Thymus (tissue), 11 donors: ENCODE measurements around the gene DCAKD. TPM values are rescaled to one million over a fixed set of nuclear protein-coding genes. Genes with fewer than 3 reads are reported as not detected.
A peak's percentile ranks its signal among the peaks of the same experiment; 100 is the strongest.

Experiments
- DNase-seq, 9 donors: peaks; one replicate each; pipeline ENCODE4 v3.0.0-alpha.2; 2013; ENCODE audit warnings: low spot score in 9 of 9, low read depth in 6 of 9, missing footprints in 1 of 9
- H3K27ac ChIP-seq, 2 donors: one replicate each; pipeline ENCODE4 v1.5.1; 2013; ENCODE audit warnings: control low read depth in 1 of 2, low read depth in 1 of 2, low read length in 1 of 2, mild to moderate bottlenecking in 1 of 2, moderate library complexity in 1 of 2
- H3K27me3 ChIP-seq, 2 donors: one replicate each; pipeline ENCODE4 v1.5.1; 2013; ENCODE audit warnings: low read length in 1 of 2; ENCODE audit not compliant: control insufficient read depth in 2 of 2, insufficient read depth in 1 of 2
- H3K36me3 ChIP-seq, 2 donors: one replicate each; pipeline ENCODE4 v1.5.1; 2013; ENCODE audit warnings: low read length in 1 of 2, mild to moderate bottlenecking in 1 of 2, moderate library complexity in 1 of 2; ENCODE audit not compliant: control insufficient read depth in 2 of 2, insufficient read depth in 2 of 2
- H3K4me1 ChIP-seq, 2 donors: one replicate each; pipeline ENCODE4 v1.5.1; 2013; ENCODE audit warnings: low read length in 2 of 2; ENCODE audit not compliant: control insufficient read depth in 2 of 2, insufficient read depth in 2 of 2
- H3K4me3 ChIP-seq, 2 donors: one replicate each; pipeline ENCODE4 v1.5.1; 2013; ENCODE audit warnings: low read length in 2 of 2, control low read depth in 1 of 2, mild to moderate bottlenecking in 1 of 2
- H3K9me3 ChIP-seq, 2 donors: one replicate each; pipeline ENCODE4 v1.5.1; 2013; ENCODE audit warnings: low read length in 1 of 2, mild to moderate bottlenecking in 1 of 2; ENCODE audit not compliant: control insufficient read depth in 2 of 2, insufficient read depth in 1 of 2
- WGBS: extraction: QIAGEN DNeasy Blood & Tissue Kit; methylation state at CpG from one replicate; pipeline ENCODE4 v1.1.7; 2013; 5-methylcytosine and 5-hydroxymethylcytosine counted together
- polyA plus RNA-seq: library from polyadenylated mRNA; stranded (reverse); fragments of 200-250 nt; gene quantifications from one replicate; pipeline ENCODE4 v1.2.3, GENCODE V29; 2013
- total RNA-seq: library from RNA; stranded (reverse); fragments of 120-200 nt; gene quantifications from one replicate; pipeline ENCODE4 v1.2.4, GENCODE V29; 2013
- donor health status: healthy.

DCAKD gene
- total and polyA plus RNA-seq, 2 donors, result 24.7 to 26.7 TPM

- H3K4me1 ChIP-seq, result peaks cover 8 to 12% of the 10 kb centered on the region in 2 donors
- H3K9me3 ChIP-seq, result no peaks in the 10 kb centered on the region
- H3K27ac ChIP-seq, result no peak overlapping the region
- DNase-seq, result no peak
- H3K27me3 ChIP-seq, result peaks cover 0 to 38% of the 10 kb centered on the region in 2 donors
- WGBS, result 91% methylated on average over 3 of the region's 3 CpGs
- H3K4me3 ChIP-seq, result no peak overlapping the region
- H3K36me3 ChIP-seq, result no peaks in the 10 kb centered on the region
Observed at GRCh38 chr17:45001310-45001709, 50.1 kb downstream of the DCAKD start.

- Histone ChIP-seq H3K27ac (no peak overlapping the region), H3K4me3 (no peak overlapping the region), H3K27me3 (peaks cover 0 to 36% of the 10 kb centered on the region in 2 donors), H3K4me1 (peaks cover 8 to 12% of the 10 kb centered on the region in 2 donors), H3K9me3 (no peaks in the 10 kb centered on the region), H3K36me3 (no peaks in the 10 kb centered on the region)
- 96% methylated on average over 3 of the region's 3 CpGs for WGBS
- no peak for DNase-seq
Observed at GRCh38 chr17:44999433-44999832, 52.0 kb downstream of the DCAKD start.

GRCh38 chr17:44998646-44999045 is 52.8 kb downstream of the DCAKD start:
- H3K27ac ChIP-seq, result no peak overlapping the region
- DNase-seq, result peak in 1 of 9 donors; percentile 34
- peaks cover 8 to 12% of the 10 kb centered on the region in 2 donors for H3K4me1 ChIP-seq
- H3K9me3 ChIP-seq, result no peaks in the 10 kb centered on the region
- peaks cover 0 to 32% of the 10 kb centered on the region in 2 donors for H3K27me3 ChIP-seq
- H3K36me3 ChIP-seq, result no peaks in the 10 kb centered on the region
- no peak overlapping the region for H3K4me3 ChIP-seq

GRCh38 chr17:44997733-44998520 is 53.5 kb downstream of the DCAKD start:
- Histone ChIP-seq H3K27me3 (peaks cover 0 to 26% of the 10 kb centered on the region in 2 donors), H3K36me3 (no peaks in the 10 kb centered on the region), H3K27ac (no peak overlapping the region), H3K4me1 (peaks cover 8 to 12% of the 10 kb centered on the region in 2 donors), H3K4me3 (no peak overlapping the region), H3K9me3 (no peaks in the 10 kb centered on the region)
- WGBS, result 79% methylated on average over 7 of the region's 7 CpGs
- DNase-seq, result no peak

GRCh38 chr17:44996304-44996703 is 55.1 kb downstream of the DCAKD start:
- Histone ChIP-seq H3K27ac (no peak overlapping the region), H3K27me3 (peaks cover 0 to 26% of the 10 kb centered on the region in 2 donors), H3K9me3 (no peaks in the 10 kb centered on the region), H3K4me1 (peaks cover 8 to 12% of the 10 kb centered on the region in 2 donors), H3K36me3 (no peaks in the 10 kb centered on the region), H3K4me3 (no peak overlapping the region)
- no peak for DNase-seq
- WGBS, result 89% methylated on average over 10 of the region's 10 CpGs

GRCh38 chr17:44995436-44996001 is 55.9 kb downstream of the DCAKD start:
- no peak overlapping the region for H3K4me3 ChIP-seq
- H3K36me3 ChIP-seq, result no peaks in the 10 kb centered on the region
- no peak for DNase-seq
- H3K9me3 ChIP-seq, result no peaks in the 10 kb centered on the region
- peaks cover 8 to 12% of the 10 kb centered on the region in 2 donors for H3K4me1 ChIP-seq
- 77% methylated on average over 11 of the region's 11 CpGs for WGBS
- peaks cover 0 to 33% of the 10 kb centered on the region in 2 donors for H3K27me3 ChIP-seq
- H3K27ac ChIP-seq, result no peak overlapping the region

- H3K4me1 ChIP-seq, result peaks cover 10 to 20% of the 10 kb centered on the region in 2 donors
- WGBS, result 93% methylated on average over 5 of the region's 5 CpGs
- H3K36me3 ChIP-seq, result no peaks in the 10 kb centered on the region
- peaks cover 0 to 51% of the 10 kb centered on the region in 2 donors for H3K27me3 ChIP-seq
- H3K4me3 ChIP-seq, result no peak overlapping the region
- no peak overlapping the region for H3K27ac ChIP-seq
- DNase-seq, result no peak
- no peaks in the 10 kb centered on the region for H3K9me3 ChIP-seq
Observed at GRCh38 chr17:44992242-44992939, 59.0 kb downstream of the DCAKD start.

- H3K4me1 ChIP-seq, result peaks cover 14 to 28% of the 10 kb centered on the region in 2 donors
- no peaks in the 10 kb centered on the region for H3K36me3 ChIP-seq
- DNase-seq, result no peak
- no peak overlapping the region for H3K4me3 ChIP-seq
- 86% methylated on average over 10 of the region's 10 CpGs for WGBS
- no peaks in the 10 kb centered on the region for H3K9me3 ChIP-seq
- H3K27me3 ChIP-seq, result peaks cover 0 to 60% of the 10 kb centered on the region in 2 donors
- H3K27ac ChIP-seq, result no peak overlapping the region
Observed at GRCh38 chr17:44990994-44991393, 60.4 kb downstream of the DCAKD start.
